Medulla oblongata (tissue), 1 donor: ENCODE data around the gene RAB3D.
A peak's percentile ranks its signal among the peaks of the same experiment; 100 is the strongest.
"Not testable (repeated sequence)": the region's sequence is repeated elsewhere in the genome, so short reads cannot be mapped to it uniquely, and the experiment has no call there.

Experiments used
- DNase-seq: peaks from one replicate; pipeline ENCODE4 v3.0.0-alpha.2; 2015; ENCODE audit errors: extremely low spot score

RAB3D gene

DNA sequence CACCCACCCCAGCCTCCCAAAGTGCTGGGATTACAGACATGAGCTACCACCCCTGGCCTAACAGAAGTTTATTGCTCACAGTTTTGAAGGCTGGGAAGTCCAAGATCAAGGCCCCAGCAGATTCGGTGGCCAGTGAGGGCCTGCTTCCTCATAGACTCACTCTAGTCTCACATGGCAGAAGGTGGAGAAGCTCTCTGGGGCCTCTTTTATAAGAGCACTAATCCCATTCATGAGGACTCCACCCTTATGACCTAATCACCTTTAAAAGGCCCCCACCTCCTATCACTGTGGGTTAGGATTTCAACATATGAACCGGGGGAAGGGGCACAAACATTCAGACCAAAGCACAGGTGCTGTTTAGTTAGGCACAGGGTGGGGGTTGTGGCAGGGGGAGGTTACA, 28.1 kb upstream of the RAB3D start:
- DNase-seq, result no peak

DNA sequence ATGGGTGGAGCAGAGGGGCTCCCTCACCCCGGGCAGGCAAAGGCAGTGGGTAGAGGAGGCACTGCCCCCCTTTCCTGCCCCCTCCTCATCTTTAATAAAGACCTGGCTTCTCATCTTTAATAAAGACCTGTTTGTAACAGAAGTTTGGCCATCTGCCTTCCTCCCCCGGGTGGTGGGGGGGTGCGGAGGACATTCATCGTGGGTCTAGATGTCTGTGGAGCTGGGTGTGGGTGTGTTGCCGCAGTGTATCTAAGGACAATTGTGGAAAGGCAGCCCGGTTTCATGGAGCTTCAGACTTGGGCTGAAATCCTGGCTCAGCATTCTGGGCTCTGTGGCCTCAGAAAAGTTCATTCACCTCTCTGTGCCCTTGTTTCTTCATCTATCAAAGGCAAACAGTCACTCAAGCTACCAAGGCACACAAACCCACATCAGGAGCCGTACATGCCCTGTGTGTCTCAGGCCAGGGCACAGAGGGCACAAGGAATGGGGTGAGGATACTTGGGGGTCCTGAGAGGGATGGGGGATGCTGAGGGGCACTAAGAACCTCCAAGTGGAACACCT, 26.2 kb upstream of the RAB3D start:
- DNase-seq, result no peak

DNA sequence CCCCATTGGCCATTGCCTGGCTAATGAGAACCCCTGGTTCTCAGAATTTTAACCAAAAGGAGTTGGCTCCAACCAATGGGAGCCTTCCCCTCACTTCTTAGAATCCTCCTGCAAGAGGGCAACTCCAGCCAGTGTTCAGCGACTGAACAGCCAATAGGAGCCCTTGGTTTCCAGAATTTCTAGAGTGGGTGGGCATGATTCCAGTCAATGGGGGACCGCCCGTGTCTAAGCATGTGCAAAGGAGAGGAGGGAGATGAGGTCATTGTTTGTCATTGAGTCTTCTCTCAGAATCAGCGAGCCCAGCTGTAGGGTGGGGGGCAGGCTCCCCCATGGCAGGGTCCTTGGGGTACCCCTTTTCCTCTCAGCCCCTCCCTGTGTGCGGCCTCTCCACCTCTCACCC, 25.5 kb upstream of the RAB3D start:
- DNase-seq, result no peak

DNA sequence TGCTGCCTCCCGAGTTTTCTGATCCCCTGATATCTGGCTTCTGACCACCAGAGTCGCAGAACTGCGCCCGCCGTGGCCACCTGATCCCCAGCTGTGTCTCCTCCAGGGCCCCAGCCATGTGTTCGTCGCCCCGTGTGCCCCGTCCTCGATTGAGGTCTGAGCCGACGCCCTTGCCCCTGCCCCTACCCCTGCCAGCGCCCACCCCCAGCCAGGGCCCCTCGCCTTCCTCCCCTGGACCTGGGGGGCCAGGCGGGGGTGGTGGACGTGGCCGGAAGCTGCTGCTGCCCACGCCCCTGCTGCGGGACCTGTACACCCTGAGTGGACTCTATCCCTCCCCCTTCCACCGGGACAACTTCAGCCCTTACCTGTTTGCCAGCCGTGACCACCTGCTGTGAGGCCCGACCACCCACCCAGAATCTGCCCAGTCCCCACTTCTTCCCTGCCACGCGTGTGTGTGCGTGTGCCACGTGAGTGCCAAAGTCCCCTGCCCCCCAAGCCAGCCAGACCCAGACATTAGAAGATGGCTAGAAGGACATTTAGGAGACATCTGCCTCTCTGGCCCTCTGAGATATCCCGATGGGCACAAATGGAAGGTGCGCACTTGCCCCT, 24.9 kb upstream of the RAB3D start:
- no peak for DNase-seq

DNA sequence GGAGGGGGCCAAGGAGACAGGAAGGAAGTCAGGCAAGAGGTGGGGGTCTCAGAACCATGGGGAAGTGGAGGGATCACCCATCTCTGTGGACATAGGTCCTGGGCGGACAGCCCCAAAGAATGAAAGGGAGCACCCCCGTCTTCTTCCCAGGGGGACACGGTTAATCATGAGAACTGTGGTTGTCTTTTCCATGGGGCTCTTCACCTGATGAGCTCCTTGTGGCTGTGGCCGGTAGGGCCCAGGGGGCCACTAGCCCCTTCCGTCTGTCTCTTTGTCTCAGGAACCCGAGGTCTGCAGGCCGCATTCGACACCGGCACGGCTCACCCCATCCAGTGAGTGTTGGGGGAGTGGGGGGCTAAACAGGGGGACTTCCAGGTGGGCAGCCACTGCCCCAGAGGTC, 24.4 kb upstream of the RAB3D start:
- DNase-seq, result no peak

DNA sequence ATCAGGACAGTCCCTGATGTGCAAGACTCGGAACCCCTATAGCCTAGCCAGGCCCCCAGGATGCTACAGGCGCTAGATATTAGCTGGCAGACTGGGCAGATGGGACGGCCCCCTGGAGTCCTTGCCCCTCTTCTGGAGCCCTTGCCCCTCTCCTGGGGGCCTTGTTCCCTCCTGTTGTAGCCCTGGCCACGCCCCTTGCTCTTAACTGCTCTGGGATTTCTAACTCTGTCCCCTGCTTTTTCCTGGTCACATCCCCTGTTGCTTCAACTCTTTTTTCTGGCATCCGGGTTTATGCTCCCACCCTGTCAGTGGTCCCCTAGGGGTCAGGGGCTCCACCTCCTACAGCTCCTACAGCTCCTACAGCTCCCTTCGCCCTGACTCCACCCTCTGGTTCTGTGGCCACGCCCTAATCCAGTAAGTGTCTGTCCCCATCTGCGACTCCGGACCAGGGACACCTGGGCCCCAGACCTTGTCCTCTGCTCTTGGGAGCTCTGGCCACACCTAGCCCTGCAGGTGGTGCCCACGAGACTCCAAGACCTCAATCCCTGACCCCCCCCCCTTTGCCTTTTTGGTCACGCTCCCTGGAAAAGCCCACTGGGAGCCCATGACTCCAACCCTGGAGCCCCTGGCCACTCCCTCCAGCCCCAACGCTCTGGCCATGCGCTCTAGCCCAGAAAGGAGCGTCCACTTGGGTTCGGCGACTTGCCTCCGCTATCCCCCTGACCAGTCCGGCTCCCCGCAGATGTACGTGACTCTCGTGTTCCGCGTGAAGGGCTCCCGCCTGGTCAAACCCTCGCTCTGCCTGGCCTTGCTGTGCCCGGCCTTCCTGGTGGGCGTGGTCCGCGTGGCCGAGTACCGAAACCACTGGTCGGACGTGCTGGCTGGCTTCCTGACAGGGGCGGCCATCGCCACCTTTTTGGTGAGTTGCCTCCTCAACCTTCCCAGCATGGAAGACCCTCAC, 22.6 kb upstream of the RAB3D start:
- no peak for DNase-seq

DNA sequence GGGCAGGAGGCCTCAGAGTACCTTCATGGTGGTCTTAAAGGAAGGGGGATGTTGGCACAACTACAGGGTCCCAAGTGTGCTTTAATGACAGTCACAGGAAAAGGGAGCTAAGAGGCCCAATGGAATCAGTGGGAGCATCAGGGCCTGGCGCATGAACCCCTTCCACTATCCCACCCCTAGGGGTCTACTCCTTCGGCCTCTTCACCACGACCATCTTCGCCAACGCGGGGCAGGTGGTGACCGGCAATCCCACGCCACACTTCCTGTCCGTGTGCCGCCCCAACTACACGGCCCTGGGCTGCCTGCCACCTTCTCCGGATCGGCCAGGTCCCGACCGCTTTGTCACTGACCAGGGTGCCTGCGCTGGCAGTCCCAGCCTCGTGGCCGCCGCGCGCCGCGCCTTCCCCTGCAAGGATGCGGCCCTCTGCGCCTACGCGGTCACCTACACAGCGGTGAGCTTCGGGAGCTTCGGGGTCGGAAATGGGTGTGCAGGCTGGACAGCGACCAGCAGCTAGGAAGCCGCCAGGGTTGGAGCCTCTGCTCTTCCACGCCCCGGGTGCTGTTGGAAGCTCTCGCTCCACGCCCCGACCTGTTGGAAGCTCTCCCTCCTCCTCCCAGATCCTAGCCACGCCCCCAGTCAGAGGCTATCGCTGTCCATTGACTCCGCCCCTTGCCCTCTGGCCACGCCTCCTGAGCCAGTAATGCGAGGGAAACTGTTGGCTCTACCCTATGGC, 21.7 kb upstream of the RAB3D start:
- no peak for DNase-seq

DNA sequence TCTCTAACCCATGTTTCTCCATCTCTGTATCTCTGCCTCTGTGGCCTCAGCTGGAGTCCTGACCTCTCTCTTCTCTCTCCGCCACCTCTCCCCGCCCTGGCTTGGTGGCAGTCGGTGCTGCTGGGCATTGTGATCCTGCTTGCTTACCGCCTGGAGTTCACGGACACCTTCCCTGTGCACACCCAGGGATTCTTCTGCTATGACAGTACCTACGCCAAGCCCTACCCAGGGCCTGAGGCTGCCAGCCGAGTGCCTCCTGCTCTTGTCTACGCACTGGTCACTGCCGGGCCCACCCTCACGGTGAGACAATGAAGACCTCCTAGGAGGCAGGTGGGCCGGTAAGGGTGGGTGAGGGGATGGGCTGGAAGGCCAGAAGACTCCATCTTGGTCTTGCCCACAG, 20.0 kb upstream of the RAB3D start:
- DNase-seq, result no peak

DNA sequence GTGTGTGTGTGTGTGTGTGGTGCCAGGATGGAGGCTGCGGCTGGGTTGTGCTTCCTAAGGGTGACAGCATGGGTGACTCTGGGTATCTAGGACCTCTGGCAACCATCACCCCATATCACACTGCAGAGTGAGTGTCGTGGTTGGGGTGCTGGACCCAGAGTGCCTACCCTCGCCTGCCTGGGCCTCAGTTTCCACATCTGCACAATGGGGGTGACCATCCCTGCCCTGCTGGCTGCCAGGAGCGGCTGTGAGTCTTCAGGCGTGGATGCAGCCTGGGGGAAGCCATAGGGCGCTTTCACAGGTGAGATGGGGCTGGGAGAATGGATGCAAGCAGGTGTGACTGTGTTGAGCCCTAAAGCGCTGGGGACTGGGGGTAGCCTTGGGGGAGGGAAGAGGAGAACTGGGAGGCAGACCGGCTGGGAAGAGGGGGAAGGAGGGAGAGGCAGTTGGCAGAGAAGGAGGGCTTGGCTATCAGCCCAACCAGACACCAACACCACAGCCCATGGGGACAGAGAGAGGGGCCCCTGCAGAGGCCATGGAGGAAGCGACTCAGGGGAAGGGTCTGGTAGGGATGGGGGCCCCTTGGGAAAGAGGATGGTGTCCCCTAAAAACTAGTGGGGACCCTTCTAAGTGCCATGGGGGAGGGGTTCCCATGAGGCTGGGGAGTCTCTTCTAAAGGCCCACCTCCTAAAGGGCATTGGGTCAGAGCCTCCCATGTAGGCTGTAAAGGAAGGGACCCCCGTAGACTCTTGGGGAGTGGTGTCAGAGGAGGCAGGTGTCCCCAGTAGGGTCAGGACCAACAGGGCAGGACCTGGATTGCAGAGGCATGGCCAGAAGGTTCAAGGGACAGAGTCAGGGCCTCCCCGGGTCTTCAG, 17.5 kb upstream of the RAB3D start:
- no peak for DNase-seq

DNA sequence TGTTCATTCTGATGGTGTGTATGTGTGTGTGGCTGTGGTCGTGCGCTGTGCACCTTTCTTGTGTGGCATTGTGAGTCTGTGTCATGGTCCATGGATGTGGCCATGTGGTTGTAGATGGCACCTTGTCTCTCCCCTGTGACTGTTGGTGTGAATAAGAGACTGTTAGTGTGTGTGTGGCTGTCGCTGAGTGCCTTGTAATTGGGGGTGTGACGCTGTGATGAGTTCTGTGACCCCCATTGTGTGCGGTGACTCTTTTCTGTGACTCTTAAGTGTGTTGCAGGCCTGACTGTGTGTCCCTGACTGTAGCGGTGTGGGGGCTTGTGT, 16.6 kb upstream of the RAB3D start:
- no peak for DNase-seq

DNA sequence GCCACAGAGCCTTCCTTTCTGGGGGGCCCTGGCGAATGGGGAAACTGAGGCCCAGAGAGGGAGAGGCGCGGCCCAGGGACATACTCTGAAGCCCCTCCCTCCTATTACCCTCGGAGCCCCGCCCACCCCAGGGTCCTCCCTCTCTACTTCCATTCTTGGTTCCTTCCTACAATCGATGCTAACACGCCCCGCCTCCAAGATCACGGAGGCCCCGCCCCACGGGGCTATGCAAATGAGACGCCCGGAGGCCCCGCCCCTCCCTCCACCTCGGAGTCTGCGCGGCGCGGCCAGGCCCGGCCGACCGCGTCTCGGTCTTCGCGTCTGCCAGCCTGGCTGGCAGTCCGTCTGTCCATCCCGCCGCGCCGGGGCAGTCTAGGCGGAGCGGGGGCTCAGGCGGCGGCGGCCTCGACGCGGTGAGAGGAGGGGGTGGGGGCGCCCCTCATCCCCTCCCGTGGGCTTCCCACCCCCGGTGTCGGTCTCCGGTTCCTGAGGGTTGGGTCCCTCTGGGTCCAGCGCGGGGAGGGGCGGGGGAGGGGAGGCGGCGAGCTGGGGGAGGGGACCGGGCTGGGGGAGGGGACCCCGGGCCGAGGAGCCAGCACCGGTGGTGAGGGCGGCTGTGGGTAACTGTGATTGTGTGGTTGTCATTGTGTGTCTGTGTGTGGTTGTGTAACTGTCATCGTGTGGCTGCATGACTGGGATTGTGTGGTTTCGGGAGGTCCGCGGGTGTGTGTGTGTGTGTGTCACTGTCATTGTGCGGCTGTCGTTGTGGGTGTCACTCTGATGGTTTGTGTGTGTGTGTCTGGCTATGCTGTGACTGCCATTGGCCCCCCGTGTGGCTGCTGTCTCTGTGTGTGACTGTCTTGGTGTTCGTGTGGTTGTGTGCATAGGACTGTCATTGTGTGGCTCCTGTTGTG, 16.0 kb upstream of the RAB3D start, which contains the start of gene PLPPR2:
TSS of gene PLPPR2 (plus strand) at position 273 of the 914 bp plus-strand sequence. CDS start 2,242 bp downstream, outside the sequence.
- peak; percentile 91 for DNase-seq

DNA sequence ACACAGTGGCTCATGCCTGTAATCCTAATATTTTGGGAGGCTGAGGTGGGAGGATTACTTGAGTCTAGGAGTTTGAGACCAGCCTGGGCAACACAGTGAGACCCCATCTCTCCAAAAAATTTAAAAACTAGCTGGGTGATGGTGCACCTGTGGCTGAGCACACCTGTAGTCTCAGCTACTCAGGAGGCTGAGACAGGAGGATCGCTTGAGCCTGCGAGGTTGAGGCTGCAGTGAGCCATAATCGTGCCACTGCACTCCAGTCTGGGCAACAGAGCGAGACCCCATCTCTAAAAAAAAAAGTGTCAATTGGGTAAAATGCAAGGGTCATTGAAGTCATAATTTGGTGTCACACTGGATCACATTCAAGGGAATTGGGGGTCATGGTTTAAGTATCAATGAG, 14.6 kb upstream of the RAB3D start:
- DNase-seq, result not testable (repeated sequence)

DNA sequence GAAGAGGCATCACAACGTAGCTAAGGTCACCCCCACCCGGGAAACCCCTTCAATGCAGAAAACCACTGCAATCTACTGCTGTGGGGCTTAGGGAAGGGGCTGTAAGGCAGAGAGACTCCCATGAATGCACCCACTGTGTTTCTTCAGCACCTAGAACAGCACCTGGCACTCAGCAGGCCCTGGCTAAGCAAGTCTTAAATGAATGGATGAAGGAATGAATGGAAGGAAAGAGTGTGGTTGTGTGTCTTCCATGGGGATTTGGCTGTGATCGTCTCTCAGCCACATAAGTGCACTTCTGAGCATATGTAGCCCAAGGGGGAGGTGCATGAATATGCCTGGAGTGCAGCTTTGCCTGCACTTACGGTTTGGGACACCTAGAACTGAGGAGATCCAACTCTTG, 9.7 kb upstream of the RAB3D start:
- no peak for DNase-seq

DNA sequence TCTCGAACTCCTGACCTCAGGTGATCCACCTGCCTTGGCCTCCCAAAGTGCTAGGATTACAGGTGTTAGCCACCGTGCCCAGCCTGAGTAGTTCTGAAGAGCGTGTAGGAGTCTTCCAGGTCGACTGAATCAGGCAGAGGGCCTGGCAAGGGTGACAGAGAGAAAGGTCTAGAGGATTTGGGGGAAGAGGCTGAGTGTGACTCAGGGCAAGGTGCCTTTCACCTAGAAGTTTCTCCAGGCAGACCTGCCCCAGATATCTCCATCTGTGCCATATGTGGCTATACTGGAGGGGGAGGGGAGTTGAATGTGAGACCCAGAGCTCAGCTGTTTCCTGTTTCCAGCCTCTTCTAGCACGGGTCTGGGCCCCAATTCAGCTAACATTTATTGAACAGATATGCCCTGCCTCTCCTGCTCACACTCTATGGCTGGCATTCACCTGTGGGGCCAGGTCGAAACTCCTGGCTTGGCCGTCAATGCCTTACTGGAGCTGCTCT, 8.1 kb upstream of the RAB3D start:
- DNase-seq, result no peak

DNA sequence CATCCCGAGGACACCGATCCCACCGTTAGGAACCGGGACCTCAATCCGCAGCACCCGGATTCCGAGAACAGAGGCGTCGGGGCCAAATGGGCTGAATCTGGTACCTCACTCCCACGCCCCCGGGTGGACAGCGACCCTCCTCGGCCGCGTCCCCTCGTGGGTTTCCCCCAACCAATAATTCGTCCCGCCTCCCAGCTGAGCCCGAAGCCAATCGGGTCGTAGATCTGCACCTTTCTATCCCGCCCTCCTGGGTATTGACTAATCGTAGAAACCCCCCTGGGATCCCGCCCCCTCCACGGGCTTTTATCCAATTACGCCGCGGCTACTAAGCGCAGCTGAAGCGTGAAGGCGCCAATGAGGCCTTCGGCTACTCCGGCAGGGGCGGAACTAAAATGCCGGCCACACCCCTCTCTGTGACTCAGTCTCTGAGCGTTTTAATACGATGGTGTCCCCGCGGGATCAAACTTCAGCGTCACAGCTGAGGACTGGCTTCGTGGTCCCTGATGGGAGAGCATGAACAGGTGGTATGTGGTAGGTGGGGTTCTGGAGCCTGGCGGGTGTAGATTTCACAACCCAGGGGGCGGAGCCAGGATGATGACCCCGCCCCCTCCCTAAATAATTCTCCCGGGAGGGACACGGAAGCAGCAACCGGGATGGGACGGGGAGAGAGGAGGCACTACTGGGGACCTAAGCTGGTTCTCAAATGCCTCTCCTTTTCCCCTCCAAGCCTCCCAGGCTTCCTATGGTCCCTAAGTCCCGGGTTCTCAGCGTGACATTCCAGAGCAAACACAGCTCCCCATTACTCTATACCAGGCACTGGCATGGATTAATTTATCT, 6.9 kb upstream of the RAB3D start, which contains the start of the genes CCDC159 and TMEM205:
TSS of gene CCDC159 (plus strand) at position 416 of the 837 bp plus-strand sequence. CDS start at position 504, 88 bp downstream.
TSS of gene TMEM205 (minus strand) at position 165 of the 837 bp plus-strand sequence. CDS start 649 bp downstream, outside the sequence.
- DNase-seq, result peak; percentile 99

DNA sequence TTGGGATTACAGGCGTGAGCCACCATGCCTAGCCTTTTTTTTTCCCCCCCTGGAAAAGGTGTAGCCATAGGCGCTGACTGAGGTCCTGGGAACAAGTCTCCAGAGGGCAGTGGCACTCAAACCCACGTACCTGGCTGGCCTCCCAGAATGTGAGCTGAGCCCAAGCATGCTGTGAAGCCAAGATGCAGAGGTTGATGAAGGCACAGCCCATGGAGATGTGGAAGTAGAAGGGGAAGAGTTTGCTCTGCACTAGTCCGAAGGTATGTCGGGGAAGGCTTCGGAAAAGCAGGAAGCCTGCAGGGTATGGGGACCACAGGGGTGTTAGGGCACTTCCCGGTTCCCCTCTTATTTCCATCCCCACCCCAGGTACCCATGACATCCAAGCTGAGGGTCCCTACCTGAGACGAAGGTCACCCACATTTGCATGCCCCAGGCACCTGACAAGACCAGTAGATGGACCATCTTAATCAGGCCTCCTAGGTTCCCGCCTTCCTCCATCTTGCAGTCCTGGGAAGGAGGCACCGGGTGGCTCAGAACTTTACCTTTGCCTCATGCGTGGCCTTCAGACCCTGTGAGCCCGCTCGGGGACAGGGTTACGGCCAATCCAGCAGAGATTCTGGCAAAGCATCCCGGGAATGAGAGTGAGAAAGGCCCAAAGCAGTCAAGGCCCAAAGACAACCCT, 5.8 kb upstream of the RAB3D start:
- no peak for DNase-seq

DNA sequence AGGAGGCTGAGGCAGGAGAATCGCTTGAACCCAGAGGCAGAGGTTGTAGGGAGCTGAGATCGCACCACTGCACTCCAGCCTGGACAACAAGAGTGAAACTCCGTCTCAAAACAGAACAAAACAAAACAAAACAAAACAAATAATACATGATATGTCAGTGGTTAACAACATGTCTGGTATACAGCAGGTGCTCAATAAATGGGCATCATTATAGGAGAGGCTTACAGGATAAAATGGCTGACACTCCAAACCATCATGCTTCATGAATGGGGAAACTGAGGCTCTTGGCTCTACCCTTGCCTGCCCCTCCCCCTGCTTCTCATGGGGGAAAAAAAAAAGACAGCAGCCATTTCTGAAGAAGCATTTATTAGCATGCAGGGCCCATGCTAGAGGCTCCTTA, 3.0 kb upstream of the RAB3D start:
- DNase-seq, result no peak

DNA sequence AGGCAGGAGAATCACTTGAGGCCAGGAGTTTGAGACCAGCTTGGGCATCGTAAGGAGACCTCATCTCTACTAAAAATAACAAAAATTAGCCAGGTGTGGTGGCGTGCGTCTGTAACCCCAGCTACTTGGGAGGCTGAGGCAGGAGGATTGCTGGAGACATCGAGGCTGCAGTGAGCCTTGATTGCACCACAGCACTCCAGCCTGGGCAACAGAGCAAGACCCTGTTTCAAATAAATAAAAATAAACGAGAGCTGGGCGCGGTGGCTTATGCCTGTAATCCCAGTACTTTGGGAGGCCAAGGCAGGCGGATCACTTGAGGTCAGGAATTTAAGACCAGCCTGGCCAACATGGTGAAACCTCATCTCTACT, 626 bp upstream of the RAB3D start:
- DNase-seq, result not testable (repeated sequence)
